ENCODE data around the gene DYNC1I2. TPM values are rescaled to one million over a fixed set of nuclear protein-coding genes. Genes with fewer than 3 reads are reported as not detected.
"Not testable (repeated sequence)": the region's sequence is repeated elsewhere in the genome, so short reads cannot be mapped to it uniquely, and the experiment has no call there.

DYNC1I2 gene
- total RNA-seq, 2 experiments from 2014 or later, result 37.8 to 38.9 TPM

- H3K4me1 Mint-ChIP-seq (ENCODE audit: low read depth); intact Hi-C loops (cut with micrococcal nuclease); CTCF ChIA-PET; H3K27me3 Mint-ChIP-seq (ENCODE audit: low read depth); DNase-seq; H3K4me3 Mint-ChIP-seq; H3K27ac Mint-ChIP-seq: not testable (repeated sequence)
- H3K9me3 Mint-ChIP-seq, result peaks cover 23% of the 10 kb centered on the region
- H3K36me3 Mint-ChIP-seq (ENCODE audit: low read depth), result peaks cover 62% of the 10 kb centered on the region
Measured at GRCh38 chr2:171758762-171759161, 71.5 kb downstream of the DYNC1I2 start.

GRCh38 chr2:171761176-171761575, 73.9 kb downstream of the DYNC1I2 start:
- DNase-seq; H3K27me3 Mint-ChIP-seq (ENCODE audit: low read depth); H3K4me3 Mint-ChIP-seq; H3K27ac Mint-ChIP-seq; intact Hi-C loops (cut with micrococcal nuclease); H3K4me1 Mint-ChIP-seq (ENCODE audit: low read depth): not testable (repeated sequence)
- peaks cover 47% of the 10 kb centered on the region for H3K36me3 Mint-ChIP-seq (ENCODE audit: low read depth)
- CTCF ChIA-PET, result interaction anchor here (0.6 to 0.7 kb wide), 2 partner anchors 16 to 324 kb away, joined by 3 to 5 read pairs; partner anchors contain the start of gene DLX1
- H3K9me3 Mint-ChIP-seq, result peaks cover 14% of the 10 kb centered on the region

GRCh38 chr2:171762879-171763573, 75.8 kb downstream of the DYNC1I2 start:
- H3K36me3 Mint-ChIP-seq (ENCODE audit: low read depth), result peaks cover 40% of the 10 kb centered on the region
- no peak for DNase-seq
- H3K4me3 Mint-ChIP-seq, result no peak overlapping the region
- CTCF ChIA-PET, result no interaction called here
- intact Hi-C loops (cut with micrococcal nuclease), result no loop called here
- H3K27me3 Mint-ChIP-seq (ENCODE audit: low read depth), result no peaks in the 10 kb centered on the region
- H3K27ac Mint-ChIP-seq, result no peak overlapping the region
- peaks cover 7% of the 10 kb centered on the region for H3K9me3 Mint-ChIP-seq
- no peaks in the 10 kb centered on the region for H3K4me1 Mint-ChIP-seq (ENCODE audit: low read depth)

- H3K27ac Mint-ChIP-seq, result no peak overlapping the region
- no peak overlapping the region for H3K4me3 Mint-ChIP-seq
- intact Hi-C loops (cut with micrococcal nuclease), result no loop called here
- CTCF ChIA-PET, result no interaction called here
- no peaks in the 10 kb centered on the region for H3K27me3 Mint-ChIP-seq (ENCODE audit: low read depth)
- peaks cover 34% of the 10 kb centered on the region for H3K36me3 Mint-ChIP-seq (ENCODE audit: low read depth)
- H3K9me3 Mint-ChIP-seq, result peaks cover 2% of the 10 kb centered on the region
- DNase-seq, result no peak
- no peaks in the 10 kb centered on the region for H3K4me1 Mint-ChIP-seq (ENCODE audit: low read depth)
Measured at GRCh38 chr2:171763602-171764001, 76.3 kb downstream of the DYNC1I2 start.

GRCh38 chr2:171771463-171771862, 84.2 kb downstream of the DYNC1I2 start:
- no peak overlapping the region for H3K27ac Mint-ChIP-seq
- no peak for DNase-seq
- no peaks in the 10 kb centered on the region for H3K4me1 Mint-ChIP-seq (ENCODE audit: low read depth)
- CTCF ChIA-PET, result no interaction called here
- no peaks in the 10 kb centered on the region for H3K27me3 Mint-ChIP-seq (ENCODE audit: low read depth)
- intact Hi-C loops (cut with micrococcal nuclease), result no loop called here
- H3K9me3 Mint-ChIP-seq, result peaks cover 16% of the 10 kb centered on the region
- peaks cover 11% of the 10 kb centered on the region for H3K36me3 Mint-ChIP-seq (ENCODE audit: low read depth)
- no peak overlapping the region for H3K4me3 Mint-ChIP-seq

- no peaks in the 10 kb centered on the region for H3K27me3 Mint-ChIP-seq (ENCODE audit: low read depth)
- H3K36me3 Mint-ChIP-seq (ENCODE audit: low read depth), result peaks cover 8% of the 10 kb centered on the region
- H3K27ac Mint-ChIP-seq, result no peak overlapping the region
- no peaks in the 10 kb centered on the region for H3K4me1 Mint-ChIP-seq (ENCODE audit: low read depth)
- no peak for DNase-seq
- CTCF ChIA-PET, result no interaction called here
- intact Hi-C loops (cut with micrococcal nuclease), result no loop called here
- H3K4me3 Mint-ChIP-seq, result no peak overlapping the region
- peaks cover 16% of the 10 kb centered on the region for H3K9me3 Mint-ChIP-seq
Measured at GRCh38 chr2:171772373-171772772, 85.1 kb downstream of the DYNC1I2 start.

GRCh38 chr2:171774581-171774980, 87.3 kb downstream of the DYNC1I2 start:
- H3K4me3 Mint-ChIP-seq; H3K27ac Mint-ChIP-seq; H3K4me1 Mint-ChIP-seq (ENCODE audit: low read depth); DNase-seq; CTCF ChIA-PET; H3K27me3 Mint-ChIP-seq (ENCODE audit: low read depth); intact Hi-C loops (cut with micrococcal nuclease): not testable (repeated sequence)
- Mint-ChIP-seq H3K9me3 (peaks cover 22% of the 10 kb centered on the region), H3K36me3 (ENCODE audit: low read depth) (peaks cover 15% of the 10 kb centered on the region)

- no peak overlapping the region for H3K4me3 Mint-ChIP-seq
- no peak overlapping the region for H3K27ac Mint-ChIP-seq
- no peaks in the 10 kb centered on the region for H3K4me1 Mint-ChIP-seq (ENCODE audit: low read depth)
- CTCF ChIA-PET, result interaction anchor here (0.7 kb wide), 1 partner anchor 20 kb away, joined by 4 read pairs; no protein-coding TSS in a partner anchor
- H3K27me3 Mint-ChIP-seq (ENCODE audit: low read depth), result no peaks in the 10 kb centered on the region
- peaks cover 17% of the 10 kb centered on the region for H3K36me3 Mint-ChIP-seq (ENCODE audit: low read depth)
- DNase-seq, result no peak
- H3K9me3 Mint-ChIP-seq, result peaks cover 12% of the 10 kb centered on the region
- intact Hi-C loops (cut with micrococcal nuclease), result no loop called here
Measured at GRCh38 chr2:171778515-171778914, 91.2 kb downstream of the DYNC1I2 start.

- peaks cover 39% of the 10 kb centered on the region for H3K36me3 Mint-ChIP-seq (ENCODE audit: low read depth)
- no peak for DNase-seq
- H3K27ac Mint-ChIP-seq, result no peak overlapping the region
- H3K27me3 Mint-ChIP-seq (ENCODE audit: low read depth), result no peaks in the 10 kb centered on the region
- H3K4me3 Mint-ChIP-seq, result no peak overlapping the region
- peaks cover 1% of the 10 kb centered on the region for H3K9me3 Mint-ChIP-seq
- intact Hi-C loops (cut with micrococcal nuclease), result no loop called here
- CTCF ChIA-PET, result interaction anchor here (0.5 kb wide), 1 partner anchor 1784 kb away, joined by 8 read pairs; no protein-coding TSS in a partner anchor
- no peaks in the 10 kb centered on the region for H3K4me1 Mint-ChIP-seq (ENCODE audit: low read depth)
Measured at GRCh38 chr2:171785450-171785849, 98.2 kb downstream of the DYNC1I2 start.

- DNase-seq, result no peak
- Mint-ChIP-seq H3K27ac (no peak overlapping the region), H3K9me3 (peaks cover 1% of the 10 kb centered on the region), H3K4me3 (no peak overlapping the region), H3K27me3 (ENCODE audit: low read depth) (no peaks in the 10 kb centered on the region), H3K36me3 (ENCODE audit: low read depth) (peaks cover 44% of the 10 kb centered on the region), H3K4me1 (ENCODE audit: low read depth) (no peaks in the 10 kb centered on the region)
- CTCF ChIA-PET, result no interaction called here
- intact Hi-C loops (cut with micrococcal nuclease), result no loop called here
Measured at GRCh38 chr2:171787333-171788072, 100.2 kb downstream of the DYNC1I2 start.

- Mint-ChIP-seq H3K27me3 (ENCODE audit: low read depth) (no peaks in the 10 kb centered on the region), H3K36me3 (ENCODE audit: low read depth) (peaks cover 41% of the 10 kb centered on the region), H3K4me3 (no peak overlapping the region), H3K27ac (no peak overlapping the region), H3K9me3 (peaks cover 1% of the 10 kb centered on the region), H3K4me1 (ENCODE audit: low read depth) (no peaks in the 10 kb centered on the region)
- intact Hi-C loops (cut with micrococcal nuclease), result no loop called here
- CTCF ChIA-PET, result no interaction called here
- no peak for DNase-seq
Measured at GRCh38 chr2:171788316-171788993, 101.2 kb downstream of the DYNC1I2 start.

- H3K4me1 Mint-ChIP-seq (ENCODE audit: low read depth), result peaks cover 9% of the 10 kb centered on the region
- H3K27ac Mint-ChIP-seq, result no peak overlapping the region
- CTCF ChIA-PET, result no interaction called here
- H3K9me3 Mint-ChIP-seq, result no peaks in the 10 kb centered on the region
- H3K4me3 Mint-ChIP-seq, result no peak overlapping the region
- intact Hi-C loops (cut with micrococcal nuclease), result no loop called here
- no peaks in the 10 kb centered on the region for H3K27me3 Mint-ChIP-seq (ENCODE audit: low read depth)
- peaks cover 35% of the 10 kb centered on the region for H3K36me3 Mint-ChIP-seq (ENCODE audit: low read depth)
- DNase-seq, result no peak
Measured at GRCh38 chr2:171789956-171790355, 102.7 kb downstream of the DYNC1I2 start.

Measured in activated naive CD4-positive, alpha-beta T cell treated with anti-CD3 and anti-CD28 coated beads for 36 hours (primary cell).